GM12891 (cell line): ENCODE measurements around the gene MROH2A.
A peak's percentile ranks its signal among the peaks of the same experiment; 100 is the strongest.

Experiments
- DNase-seq: peaks from one replicate; pipeline ENCODE4 v3.0.0; 2011; ENCODE audit warnings: low spot score; ENCODE audit not compliant: insufficient read length
- FAIRE-seq: peaks from 2 replicates; lab custom pipeline; 2011; peaks lifted over from hg19 to GRCh38; lab: Jason Lieb, UNC
- PAX5 ChIP-seq: IDR thresholded peaks from 2 replicates; pipeline ENCODE4 v1.6.1; 2011; ENCODE audit warnings: low read length, moderate library complexity, mild to moderate bottlenecking; ENCODE audit not compliant: insufficient read depth, severe bottlenecking
- POLR2A ChIP-seq: IDR thresholded peaks from 2 replicates; pipeline ENCODE4 v1.6.1; 2011; ENCODE audit warnings: low read depth, low read length, control low read depth
- POLR2AphosphoS5 ChIP-seq: IDR thresholded peaks from 2 replicates; pipeline ENCODE4 v1.6.1; 2011; ENCODE audit warnings: low read depth, low read length, control low read depth
- POU2F2 ChIP-seq: IDR thresholded peaks from 2 replicates; pipeline ENCODE4 v1.6.1; 2011; ENCODE audit warnings: low read depth, mild to moderate bottlenecking, control low read depth, low read length, moderate library complexity
- SPI1 ChIP-seq: IDR thresholded peaks from 2 replicates; pipeline ENCODE4 v1.6.1; 2011; ENCODE audit warnings: low read depth, low read length, control low read depth
- TAF1 ChIP-seq: IDR thresholded peaks from 2 replicates; pipeline ENCODE4 v1.6.1; 2011; ENCODE audit warnings: low read depth, low read length, control low read depth

Gene MROH2A

DNA sequence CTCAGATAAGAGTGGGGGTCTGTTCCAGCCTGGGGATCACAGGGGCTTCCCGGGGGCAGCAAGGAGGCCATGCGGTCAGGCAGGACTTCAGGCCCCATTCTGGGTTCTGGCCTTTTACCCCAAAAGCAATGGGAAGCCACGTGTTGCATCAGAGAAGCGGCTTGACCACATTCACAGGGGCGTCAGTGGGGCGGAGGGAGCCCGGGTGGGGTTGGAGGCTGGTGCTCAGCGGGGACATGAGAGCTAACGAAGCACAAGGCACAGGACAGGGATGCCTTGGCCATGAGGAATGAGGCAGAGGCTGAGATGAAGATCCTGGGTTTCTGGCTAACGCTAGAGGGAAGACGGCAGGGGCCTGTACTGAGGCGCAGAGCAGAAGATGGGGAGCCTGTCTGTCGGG is 70.1 kb downstream of the MROH2A start:
- FAIRE-seq (no peak), DNase-seq (no peak)
- TF ChIP-seq POU2F2 (no peak), POLR2A (no peak), POLR2AphosphoS5 (no peak), PAX5 (no peak), TAF1 (no peak), SPI1 (no peak)

DNA sequence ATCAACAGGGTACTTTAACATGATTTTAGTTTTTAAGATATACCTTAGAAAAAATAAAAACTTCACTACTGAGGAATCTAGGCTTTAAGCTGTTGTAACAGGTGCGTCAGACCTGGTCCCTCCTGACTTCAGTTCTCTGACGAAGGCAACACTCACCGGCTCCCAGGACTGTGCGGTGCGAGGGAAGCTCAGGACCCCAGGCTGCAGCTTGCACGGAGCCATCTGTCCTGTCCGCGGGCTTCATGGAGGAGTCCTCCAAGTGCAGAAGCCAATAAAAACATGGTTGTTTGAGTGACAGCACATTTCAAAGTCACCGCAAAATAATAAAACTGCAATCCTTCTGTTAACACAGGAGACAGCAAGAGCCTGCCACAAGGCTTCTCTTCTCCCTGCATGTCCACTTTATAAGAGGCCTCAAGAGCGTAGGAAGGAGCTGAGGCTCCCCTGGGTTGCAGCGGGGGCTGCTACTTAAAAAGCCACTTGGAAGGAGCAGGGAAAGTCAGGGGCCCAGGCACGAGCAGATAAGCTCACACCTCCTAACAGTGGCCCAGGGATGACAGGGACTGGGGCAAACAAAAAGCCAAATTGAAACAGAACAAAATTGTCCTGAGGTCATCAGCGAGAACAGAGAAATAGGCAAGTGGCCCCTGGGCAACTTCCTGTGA is 71.6 kb downstream of the MROH2A start:
- DNase-seq = no peak
- TF ChIP-seq POLR2A (no peak), POLR2AphosphoS5 (no peak), POU2F2 (no peak), SPI1 (no peak), PAX5 (no peak), TAF1 (no peak)
- no peak for FAIRE-seq

DNA sequence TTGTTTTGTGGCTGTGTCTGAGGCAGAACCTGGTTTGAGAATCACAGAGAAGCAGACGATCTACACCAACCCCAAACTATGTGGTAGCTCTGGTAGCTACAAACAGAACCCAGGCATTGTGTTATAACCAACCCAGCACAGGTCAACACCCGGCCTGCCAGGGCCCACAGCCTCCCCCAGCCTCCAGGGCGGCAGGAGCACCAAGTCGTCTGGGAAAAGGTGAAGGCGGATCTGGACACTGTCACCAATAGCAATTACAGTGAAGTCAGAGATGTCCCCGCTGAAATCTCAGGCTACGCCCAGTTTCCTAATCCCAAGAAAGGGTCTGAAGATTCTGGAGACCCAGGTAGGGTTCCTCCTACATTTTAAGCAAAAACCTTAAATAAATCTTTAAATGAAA is 72.6 kb downstream of the MROH2A start:
- FAIRE-seq (no peak), DNase-seq (no peak)
- TF ChIP-seq POU2F2 (no peak), TAF1 (no peak), POLR2A (no peak), PAX5 (no peak), SPI1 (no peak), POLR2AphosphoS5 (no peak)

DNA sequence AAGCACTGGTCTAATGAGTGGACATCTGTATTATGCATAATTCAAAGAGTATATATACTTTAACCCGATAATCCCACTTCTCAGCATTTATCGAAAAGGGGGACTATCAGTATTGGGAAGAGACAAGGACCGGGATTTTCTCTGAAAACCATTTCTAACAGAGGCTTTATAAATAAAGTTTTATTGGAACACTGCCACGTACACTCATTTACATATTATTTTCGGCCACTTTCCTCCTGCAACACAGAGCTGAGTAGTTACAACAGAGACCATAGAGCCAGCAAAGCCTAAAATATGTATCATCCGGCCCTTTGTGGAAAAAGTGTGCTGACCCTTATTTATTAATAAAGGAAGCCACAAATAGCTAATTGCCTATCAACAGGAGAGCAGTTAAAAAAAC is 73.0 kb downstream of the MROH2A start:
- FAIRE-seq = no peak
- no peak for TF ChIP-seq POU2F2
- no peak for TF ChIP-seq SPI1
- TF ChIP-seq PAX5 = no peak
- TF ChIP-seq POLR2A = no peak
- no peak for TF ChIP-seq POLR2AphosphoS5
- TF ChIP-seq TAF1 = no peak

DNA sequence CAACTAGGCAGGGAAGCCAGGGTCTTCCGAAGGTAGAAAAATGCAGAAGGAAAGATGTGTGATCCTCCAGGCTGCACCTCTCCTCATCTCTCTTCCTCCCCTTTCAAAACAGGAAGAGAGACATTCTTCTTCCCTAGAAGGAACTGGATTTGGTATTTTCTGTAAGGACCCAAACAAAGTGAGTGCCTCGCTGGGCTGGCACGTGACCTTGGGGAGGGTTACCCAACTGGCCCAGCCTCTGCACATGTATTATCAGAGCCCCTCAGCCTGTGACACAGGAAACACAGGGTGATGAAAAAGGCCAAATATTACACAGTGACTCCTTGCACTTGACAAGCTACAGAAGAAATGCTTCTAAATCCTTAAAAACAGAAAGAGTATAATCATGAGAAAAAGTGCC is 73.9 kb downstream of the MROH2A start:
- FAIRE-seq = no peak
- TF ChIP-seq POLR2A = no peak
- TF ChIP-seq POLR2AphosphoS5 = no peak
- TF ChIP-seq PAX5 = no peak
- no peak for TF ChIP-seq TAF1
- TF ChIP-seq POU2F2 = no peak
- TF ChIP-seq SPI1 = no peak
- no peak for DNase-seq

More for the DNA sequence above, 73.0 kb downstream of the MROH2A start:
- DNase-seq = no peak

DNA sequence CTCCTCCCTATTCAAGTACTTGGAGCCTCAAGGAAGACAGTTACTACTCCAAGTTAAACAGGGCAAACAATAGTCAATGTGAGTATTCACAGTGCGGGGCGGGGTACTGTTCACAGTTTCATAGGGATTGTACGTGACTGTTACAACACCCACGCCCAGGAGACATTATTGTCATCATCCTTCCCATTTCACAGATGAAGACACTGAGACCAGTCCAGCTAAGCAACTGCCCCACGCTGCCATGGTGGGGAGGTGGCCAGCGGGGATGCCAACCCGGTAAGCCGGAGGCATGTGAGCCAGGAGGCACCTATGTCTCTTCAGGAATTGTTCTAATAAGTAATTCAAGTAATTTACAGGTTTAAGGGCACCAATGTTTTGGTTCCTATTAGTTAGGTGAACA is 75.2 kb downstream of the MROH2A start:
- no peak for TF ChIP-seq TAF1
- no peak for TF ChIP-seq POU2F2
- TF ChIP-seq POLR2A = no peak
- TF ChIP-seq SPI1 = no peak
- TF ChIP-seq PAX5 = no peak
- TF ChIP-seq POLR2AphosphoS5 = no peak
- DNase-seq = no peak
- FAIRE-seq = peak; percentile 55

DNA sequence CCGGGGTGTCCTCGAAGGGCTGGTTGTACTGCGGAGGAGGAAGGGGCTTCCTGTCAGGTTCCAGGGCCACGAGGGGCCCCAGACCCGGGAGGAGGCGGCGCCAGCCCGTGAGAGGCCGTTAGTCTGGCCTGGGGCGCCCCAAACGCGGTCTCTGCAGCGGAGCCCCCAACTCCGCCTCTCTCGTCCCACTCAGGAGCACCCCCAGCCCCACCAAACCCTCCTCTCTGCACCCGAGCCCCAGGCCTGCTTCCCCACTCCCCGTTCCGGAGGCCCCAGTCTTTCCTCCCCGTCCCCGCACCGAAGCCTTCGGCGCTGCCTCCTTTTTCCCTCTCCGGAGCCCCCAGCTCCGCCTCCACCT is 75.7 kb downstream of the MROH2A start:
- no peak for DNase-seq
- no peak for FAIRE-seq

DNA sequence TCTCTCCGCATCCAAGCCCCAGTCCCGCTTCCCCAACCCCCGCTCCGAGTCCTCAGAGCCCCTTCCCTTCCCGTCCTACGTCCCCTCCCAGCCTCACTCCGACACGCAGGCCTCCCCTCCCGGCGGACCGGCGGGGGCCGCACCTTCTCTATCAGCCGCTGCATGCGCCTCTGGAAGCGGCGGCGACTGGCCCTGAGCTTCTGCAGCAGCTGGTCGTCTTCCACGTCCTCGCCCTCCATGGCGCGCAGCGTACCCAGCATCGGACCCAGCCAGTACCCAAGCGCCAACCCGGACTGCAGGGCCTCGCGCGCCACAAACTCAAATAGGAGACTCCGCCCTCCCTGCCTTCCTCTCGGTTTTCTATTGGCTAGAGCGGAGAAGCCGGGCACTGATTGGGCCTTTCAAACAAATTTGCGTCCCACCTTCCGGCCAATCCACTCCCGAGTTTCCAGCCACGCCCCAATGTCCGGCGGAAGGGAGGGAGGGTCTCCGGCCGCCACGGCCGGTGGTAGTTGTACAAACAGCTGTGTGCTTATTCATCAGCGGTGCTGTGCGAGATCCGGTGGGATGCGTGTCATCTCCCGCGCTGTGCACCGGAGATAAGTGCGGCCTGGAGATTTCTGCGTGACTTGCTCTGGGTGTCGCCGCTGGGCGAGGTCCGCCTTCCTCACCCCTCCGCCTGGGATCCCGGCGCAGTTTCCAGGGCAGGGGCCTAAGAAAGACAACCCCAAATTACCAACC is 76.3 kb downstream of the MROH2A start, which contains the start of gene HJURP:
HJURP (minus strand) TSS at position 295 of the 741 bp plus-strand sequence; CDS start at position 260, 35 bp downstream.
- FAIRE-seq (peak; percentile 99), DNase-seq (peak; percentile 97)
- peak; percentile 63 for TF ChIP-seq POLR2A
- TF ChIP-seq POU2F2 = peak; percentile 55; the same call in 1 of the 2 replicates
- TF ChIP-seq TAF1 = peak; percentile 38; the same call in 1 of the 2 replicates
- no peak for TF ChIP-seq PAX5
- TF ChIP-seq POLR2AphosphoS5 = peak; percentile 84
- TF ChIP-seq SPI1 = no peak

More for the DNA sequence above, 75.7 kb downstream of the MROH2A start:
- TF ChIP-seq SPI1 (no peak), POLR2AphosphoS5 (no peak), POLR2A (no peak), TAF1 (no peak), POU2F2 (no peak), PAX5 (no peak)

DNA sequence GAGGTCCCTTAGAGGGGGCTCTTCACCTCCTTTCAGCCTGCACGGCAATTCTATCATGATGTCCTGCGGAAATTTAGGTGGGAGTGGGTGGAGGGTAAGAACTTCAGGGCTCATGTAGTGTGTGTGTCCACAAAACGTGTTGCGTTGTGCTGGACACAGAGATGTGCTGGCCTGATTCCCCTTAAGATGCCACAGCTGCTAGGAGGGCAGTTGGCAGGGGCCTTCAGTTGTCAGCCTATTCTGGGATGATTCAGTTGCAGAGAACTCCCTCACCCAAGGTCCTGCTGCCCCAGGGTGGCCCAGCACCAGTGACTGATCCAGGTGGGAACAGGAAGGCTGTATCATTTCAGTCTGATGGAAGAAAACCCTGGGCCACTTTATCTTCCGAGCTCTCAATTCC is 77.2 kb downstream of the MROH2A start:
- TF ChIP-seq POLR2A = no peak
- TF ChIP-seq POLR2AphosphoS5 = no peak
- TF ChIP-seq PAX5 = no peak
- no peak for TF ChIP-seq SPI1
- no peak for TF ChIP-seq POU2F2
- no peak for TF ChIP-seq TAF1
- DNase-seq (no peak), FAIRE-seq (no peak)
